Measurements from ENCODE around the gene CNTN3.

DNA sequence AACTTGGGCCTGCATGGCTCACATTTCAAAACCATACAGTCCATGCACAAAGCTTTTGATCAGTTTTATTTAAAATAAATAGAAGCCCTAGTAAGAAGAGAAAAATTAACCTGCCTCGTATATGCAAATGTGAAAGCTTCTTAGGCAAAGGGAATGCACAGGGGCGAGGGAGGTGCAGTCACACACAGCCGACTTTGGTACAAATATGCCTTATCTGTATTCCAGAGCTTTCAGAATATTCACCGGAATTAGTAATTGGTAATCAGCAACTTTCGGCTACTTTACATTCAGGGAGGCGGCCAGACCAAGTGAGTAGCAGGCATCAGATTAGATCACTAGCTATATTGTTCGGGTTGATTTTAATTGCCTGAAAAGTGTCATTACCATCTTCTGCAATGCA, 7.5 kb downstream of the CNTN3 start:
- TF ChIP-seq EP300 (IDR thresholded peaks at IDR 0.05), result no peak
- no peak for TF ChIP-seq POLR2A (IDR thresholded peaks at IDR 0.05)
- TF ChIP-seq, protein P1, sequence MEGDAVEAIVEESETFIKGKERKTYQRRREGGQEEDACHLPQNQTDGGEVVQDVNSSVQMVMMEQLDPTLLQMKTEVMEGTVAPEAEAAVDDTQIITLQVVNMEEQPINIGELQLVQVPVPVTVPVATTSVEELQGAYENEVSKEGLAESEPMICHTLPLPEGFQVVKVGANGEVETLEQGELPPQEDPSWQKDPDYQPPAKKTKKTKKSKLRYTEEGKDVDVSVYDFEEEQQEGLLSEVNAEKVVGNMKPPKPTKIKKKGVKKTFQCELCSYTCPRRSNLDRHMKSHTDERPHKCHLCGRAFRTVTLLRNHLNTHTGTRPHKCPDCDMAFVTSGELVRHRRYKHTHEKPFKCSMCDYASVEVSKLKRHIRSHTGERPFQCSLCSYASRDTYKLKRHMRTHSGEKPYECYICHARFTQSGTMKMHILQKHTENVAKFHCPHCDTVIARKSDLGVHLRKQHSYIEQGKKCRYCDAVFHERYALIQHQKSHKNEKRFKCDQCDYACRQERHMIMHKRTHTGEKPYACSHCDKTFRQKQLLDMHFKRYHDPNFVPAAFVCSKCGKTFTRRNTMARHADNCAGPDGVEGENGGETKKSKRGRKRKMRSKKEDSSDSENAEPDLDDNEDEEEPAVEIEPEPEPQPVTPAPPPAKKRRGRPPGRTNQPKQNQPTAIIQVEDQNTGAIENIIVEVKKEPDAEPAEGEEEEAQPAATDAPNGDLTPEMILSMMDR (IDR thresholded peaks at IDR 0.05), result no peak
